ENCODE results near the gene THOC5.

DNA sequence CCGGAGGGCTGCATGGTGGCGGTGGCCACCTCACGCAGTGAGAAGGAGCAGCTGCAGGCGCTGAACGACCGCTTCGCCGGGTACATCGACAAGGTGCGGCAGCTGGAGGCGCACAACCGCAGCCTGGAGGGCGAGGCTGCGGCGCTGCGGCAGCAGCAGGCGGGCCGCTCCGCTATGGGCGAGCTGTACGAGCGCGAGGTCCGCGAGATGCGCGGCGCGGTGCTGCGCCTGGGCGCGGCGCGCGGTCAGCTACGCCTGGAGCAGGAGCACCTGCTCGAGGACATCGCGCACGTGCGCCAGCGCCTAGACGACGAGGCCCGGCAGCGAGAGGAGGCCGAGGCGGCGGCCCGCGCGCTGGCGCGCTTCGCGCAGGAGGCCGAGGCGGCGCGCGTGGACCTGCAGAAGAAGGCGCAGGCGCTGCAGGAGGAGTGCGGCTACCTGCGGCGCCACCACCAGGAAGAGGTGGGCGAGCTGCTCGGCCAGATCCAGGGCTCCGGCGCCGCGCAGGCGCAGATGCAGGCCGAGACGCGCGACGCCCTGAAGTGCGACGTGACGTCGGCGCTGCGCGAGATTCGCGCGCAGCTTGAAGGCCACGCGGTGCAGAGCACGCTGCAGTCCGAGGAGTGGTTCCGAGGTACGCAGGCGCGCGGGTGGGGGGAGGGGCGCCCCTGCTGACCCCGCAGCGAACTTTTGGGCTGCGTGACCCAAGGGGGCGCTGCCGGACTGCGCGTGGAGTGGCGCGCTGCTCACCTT lies 72.9 kb downstream of the THOC5 start:
- TF ChIP-seq, protein P1, sequence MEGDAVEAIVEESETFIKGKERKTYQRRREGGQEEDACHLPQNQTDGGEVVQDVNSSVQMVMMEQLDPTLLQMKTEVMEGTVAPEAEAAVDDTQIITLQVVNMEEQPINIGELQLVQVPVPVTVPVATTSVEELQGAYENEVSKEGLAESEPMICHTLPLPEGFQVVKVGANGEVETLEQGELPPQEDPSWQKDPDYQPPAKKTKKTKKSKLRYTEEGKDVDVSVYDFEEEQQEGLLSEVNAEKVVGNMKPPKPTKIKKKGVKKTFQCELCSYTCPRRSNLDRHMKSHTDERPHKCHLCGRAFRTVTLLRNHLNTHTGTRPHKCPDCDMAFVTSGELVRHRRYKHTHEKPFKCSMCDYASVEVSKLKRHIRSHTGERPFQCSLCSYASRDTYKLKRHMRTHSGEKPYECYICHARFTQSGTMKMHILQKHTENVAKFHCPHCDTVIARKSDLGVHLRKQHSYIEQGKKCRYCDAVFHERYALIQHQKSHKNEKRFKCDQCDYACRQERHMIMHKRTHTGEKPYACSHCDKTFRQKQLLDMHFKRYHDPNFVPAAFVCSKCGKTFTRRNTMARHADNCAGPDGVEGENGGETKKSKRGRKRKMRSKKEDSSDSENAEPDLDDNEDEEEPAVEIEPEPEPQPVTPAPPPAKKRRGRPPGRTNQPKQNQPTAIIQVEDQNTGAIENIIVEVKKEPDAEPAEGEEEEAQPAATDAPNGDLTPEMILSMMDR (IDR thresholded peaks at IDR 0.05) = no peak
- TF ChIP-seq POLR2AphosphoS5 (IDR thresholded peaks at IDR 0.05) (no peak), POLR2A (IDR thresholded peaks at IDR 0.05) (no peak), EP300 (IDR thresholded peaks at IDR 0.05; ENCODE audit: low read depth) (no peak)

All from transverse colon (tissue), 4 donors.